HG02642 (cell line): ENCODE measurements around the gene SLC39A3.

Source experiments
- ATAC-seq: cut with Tn5 transposase; IDR thresholded peaks from one replicate; pipeline ENCODE4 v1.9.1; 2021; ENCODE audit warnings: mild to moderate bottlenecking; ENCODE audit not compliant: unreplicated experiment, poor library complexity

SLC39A3 gene

DNA sequence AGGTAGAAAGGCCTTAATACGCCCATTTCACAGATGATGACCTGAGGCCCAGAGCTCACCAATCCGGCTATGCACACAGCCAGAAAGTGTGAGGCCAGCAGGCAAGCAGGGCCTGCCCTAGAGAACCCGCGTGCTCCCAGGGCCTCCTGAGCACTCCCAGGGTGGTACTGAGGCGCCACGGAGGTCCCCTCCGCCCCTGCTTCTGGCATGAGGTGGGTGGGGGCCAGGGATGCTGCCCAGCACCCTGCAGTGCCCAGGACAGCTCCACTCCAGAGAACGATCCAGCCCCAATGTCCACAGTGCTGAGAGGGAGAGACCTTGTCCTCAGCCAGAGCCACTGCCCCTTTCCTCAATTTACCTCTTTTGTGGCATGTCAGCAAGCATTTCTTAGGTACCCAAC is 29.4 kb upstream of the SLC39A3 start:
- ATAC-seq, result no peak

DNA sequence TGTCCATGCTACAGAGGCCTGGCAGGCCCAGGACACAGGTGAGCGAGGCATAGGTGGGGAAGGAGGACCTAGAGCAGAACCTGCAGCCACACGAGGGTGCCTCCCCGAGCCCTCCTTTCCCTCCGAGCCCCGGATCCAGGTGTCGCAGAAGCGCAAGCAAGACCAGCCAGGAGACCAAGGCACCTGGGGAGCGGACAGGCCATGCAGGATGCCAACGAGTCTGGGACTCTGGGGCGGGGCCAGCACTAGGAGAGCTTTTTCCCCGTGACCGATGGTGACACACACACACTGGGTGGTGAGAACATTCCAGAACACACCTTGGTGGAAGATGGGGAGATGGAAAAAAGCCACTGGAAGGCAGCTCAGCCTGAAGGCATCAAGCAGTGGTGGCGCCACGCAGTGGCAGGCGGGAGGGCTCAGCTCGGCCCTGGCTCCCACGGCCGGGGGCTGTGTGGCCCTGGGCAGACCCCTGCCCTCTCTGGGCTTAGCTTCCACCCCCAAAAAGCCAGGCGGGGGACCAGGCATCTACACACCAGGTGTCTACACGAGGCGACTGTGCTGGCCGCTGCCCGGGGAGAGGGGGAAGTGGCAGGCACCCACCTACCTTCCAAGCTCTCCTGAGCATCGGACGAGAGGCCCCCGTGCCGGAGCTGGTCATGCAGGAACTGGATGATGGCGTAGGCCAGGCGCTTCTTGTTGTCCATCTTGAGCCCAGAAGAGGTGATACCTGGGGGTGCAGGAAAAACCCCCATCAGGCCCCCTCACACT is 28.7 kb upstream of the SLC39A3 start:
- no peak for ATAC-seq

DNA sequence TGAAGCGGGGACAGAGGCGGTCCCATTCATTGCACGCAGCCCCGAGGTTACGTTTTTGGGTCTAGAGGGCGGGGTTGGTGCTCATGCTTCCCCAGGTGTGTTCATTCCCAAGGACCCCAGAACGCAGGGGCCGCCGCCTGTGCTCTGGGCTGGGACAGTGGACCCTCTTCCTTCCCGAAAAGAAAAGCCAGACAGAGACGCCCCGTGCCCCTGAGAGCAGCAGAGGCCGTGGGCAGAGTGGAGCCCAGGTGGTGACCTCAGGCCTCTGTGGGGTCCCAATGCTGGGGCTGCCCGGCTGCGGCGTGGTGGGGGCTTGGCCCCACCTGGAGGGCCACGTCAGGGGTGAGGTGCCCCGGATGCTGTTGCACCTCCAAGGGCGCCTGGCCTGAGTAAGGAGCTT is 27.9 kb upstream of the SLC39A3 start:
- ATAC-seq, result no peak

DNA sequence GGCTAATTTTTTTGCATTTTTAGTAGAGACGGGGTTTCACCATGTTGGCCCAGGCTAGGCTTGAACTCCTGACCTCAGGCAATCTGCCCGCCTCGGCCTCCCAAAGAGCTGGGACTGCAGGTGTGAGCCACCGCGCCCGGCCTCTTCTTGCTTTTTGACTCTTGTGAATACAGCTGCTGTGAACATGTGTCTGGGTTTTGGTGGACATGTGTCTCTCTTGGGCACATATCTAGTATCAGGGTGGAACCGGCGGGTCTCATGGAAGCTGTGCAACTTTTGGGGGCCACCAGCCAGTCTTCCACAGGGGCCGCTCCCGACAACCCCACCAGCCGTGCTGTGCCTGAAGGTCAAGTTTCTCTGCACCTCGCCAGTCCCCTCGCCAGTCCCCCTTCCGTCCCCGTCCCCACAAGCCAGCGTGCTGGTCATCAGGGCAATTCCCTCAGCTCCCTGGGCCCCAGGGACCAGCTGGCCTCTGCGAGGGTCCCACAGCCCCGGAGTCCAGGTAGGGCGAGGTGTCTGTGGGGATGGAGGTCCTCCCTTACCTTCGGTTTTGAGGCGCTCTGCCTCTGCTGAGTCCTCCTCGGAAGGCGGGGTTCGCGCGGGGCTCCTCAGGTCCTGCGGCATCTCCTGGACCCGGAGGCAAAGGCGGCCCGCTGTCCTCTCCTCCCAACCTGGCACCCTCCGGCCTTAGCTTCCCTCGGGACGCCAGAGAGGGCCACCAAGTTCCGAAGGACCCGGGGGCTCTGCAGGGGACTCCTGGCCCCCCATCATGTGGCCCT is 27.0 kb upstream of the SLC39A3 start:
- no peak for ATAC-seq

DNA sequence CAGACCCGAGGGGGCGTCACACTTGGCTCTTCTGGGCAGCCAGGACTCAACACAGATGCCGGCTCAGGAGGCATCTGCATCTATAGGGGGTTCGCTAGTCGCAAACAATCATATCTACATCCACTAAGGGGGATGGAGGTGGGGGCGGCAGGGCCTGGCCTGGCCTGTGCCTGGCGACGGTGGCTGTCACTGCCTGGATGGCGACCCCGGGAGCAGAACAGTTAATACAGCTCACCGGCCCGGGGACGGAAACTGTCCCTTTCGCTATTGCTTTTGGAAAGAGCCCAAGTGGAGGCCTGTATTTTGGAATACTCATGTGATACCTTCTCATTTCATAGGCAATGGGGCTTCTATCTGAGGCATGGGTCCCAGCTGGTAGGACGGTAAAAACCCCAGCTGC is 25.6 kb upstream of the SLC39A3 start:
- no peak for ATAC-seq

DNA sequence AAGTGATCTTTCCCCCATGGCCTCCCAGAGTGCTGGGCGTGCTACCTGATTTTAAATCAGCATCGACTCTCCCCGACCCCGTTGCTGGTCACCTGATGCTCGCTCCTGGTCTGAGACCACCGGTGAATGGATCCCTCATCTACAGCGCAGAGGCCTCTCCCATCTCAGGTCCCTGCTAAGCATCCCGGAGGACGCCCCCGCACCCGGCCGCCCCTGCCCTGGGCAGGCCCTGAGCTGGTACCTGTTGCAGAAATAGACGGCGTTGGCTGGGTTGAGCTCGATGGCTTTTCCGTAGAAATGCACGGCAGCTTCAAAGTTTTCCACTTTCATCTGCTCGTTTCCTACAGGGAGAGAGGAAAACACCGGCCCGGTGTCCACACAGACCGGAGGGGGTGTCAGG is 25.1 kb upstream of the SLC39A3 start:
- ATAC-seq, result no peak

DNA sequence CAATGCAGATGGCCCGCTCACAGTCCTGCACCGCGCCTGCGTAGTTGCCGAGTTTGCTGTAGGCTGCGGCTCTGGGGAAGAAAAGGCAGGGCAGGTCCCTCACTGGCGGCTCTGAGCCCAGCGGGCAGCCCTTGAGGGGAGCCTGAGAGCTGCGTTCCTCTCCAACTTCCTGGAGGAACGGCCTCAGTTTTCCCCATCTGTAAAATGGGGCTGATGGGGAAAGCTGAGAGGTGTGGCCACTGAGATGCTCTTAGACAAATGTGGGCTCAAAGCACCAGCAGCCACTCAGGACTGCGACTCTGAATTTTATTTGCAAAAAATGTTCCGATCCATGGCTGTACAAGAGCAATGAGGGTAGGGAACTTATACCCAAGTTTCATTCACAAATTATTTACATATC is 23.9 kb upstream of the SLC39A3 start:
- no peak for ATAC-seq

DNA sequence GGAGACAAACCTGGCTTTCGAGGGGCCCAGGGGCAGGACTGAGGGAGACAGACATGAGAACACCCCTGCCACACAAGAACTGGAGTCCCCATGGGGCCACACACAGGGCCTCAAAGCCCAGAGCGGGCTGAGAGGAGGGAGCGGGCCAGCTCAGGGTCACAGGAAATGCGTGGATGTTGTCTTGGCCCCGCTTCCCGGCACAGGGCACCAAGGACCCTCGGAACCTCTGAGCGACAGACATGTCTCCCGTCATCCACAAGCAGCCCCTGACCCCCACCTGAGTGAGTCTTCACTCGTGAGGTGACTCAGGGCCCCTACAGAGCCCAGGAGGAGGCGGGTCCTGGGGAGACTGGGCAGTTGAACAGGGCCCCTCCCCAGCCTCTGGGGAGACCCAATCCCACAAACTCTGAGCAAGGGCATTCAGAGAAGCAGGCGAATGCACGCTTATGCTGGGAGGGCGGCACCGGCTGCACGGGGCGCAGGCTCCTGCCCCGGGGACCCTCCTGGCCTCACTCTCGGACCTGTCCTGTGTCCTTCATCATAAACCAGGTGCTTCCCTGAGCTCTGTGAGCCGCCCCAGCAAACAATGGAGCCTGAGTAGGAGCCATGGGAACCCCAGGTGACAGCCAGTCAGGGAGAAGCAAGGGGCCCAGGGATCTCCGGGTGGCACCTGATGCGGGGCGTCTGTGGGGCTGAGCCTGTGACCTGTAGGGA is 23.1 kb upstream of the SLC39A3 start:
- no peak for ATAC-seq

DNA sequence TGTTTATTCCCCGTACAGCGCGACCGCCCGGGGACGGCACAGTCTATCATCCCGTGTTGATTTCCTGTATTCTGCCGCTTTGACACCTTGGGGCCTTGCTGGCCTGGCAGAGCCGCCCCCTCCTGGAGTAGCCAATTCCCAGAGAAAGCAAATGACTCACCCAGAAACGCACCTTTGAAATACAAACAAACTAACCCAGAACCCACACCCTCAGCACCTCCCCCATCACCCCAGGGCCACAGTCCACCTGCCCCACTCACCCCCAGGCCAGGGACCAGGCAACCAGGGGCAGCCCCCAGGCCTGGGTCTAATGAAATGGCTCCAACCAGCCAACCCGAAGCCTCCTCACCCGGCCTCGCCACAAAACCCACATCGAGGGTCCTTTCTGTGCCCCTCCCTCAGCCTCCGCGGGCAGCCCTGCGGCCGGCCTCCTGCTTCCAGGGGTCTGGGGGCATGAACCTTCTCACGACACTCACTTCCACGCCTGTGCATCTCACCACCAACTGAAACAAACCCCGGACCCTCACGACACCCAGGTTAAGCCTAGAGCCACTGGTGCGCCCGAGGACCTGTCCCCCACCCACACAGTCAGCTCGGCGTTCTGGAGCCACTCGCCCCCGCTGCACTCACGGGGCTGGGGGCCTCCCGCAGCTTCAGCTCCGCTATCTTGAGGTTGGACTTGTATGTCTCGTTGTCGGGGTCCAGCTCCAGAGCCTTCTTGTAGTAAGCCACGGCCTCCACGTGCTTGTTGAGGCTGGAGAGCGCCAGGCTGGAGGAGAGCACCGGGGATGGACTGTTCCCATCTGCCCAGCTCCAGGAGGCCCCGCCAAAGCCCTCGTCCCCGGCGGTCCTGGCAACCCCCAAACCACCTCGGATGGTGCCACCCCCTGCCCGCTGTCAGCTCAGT is 22.3 kb upstream of the SLC39A3 start:
- no peak for ATAC-seq

DNA sequence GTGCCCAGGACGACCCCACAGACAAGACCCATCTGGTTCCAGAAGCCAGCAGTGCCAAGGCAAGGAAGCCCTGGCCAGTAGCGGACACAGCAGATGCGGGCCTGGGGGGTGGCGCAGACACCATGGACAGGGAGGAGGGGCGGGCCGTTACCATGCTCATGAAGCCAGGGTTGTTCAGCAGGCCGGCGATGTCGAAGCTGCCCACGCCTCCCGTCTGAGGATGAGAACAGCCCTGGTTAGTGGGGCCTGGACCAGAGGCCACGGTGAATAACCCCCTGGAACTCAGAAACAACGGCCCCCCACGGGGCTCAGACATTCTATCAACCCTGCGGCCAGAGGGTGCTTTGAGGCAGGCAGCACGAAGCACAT is 21.5 kb upstream of the SLC39A3 start:
- no peak for ATAC-seq

DNA sequence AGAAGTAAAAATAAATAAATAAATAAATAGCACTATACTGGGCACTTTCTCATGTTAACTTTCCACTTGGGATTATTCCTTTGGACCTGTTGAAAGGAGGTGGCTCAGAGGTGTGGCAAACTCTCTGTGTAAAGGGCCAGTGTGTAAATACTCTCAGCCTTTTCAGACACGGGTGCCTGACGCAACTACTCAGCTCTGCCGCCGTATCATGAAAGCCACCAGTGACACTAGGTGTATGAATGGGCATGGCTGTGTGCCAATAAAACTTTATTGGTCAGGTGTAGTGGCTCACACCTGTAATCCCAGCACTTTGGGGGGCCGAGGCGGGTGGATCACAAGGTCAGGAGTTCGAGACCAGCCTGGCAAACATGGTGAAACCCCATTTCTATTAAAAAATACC is 20.1 kb upstream of the SLC39A3 start:
- no peak for ATAC-seq

DNA sequence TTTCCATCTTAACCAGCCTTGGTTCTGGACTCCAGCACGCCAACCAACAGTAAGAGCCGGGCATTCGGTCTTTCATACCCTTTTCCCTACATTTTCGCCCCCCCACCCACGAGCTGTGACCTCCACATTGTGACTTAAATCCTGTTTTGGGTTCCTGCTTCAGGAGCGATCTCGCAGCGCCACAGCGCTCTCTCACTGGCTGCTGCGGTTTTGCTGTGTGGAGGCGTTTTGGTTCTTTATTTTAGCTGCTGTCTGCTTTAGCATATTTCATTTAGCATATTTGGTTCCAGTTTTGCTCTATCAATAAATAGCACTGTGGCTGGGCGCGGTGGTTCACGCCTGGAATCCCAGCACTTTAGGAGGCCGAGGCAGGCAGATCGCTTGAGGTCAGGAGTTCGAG is 19.5 kb upstream of the SLC39A3 start:
- no peak for ATAC-seq

DNA sequence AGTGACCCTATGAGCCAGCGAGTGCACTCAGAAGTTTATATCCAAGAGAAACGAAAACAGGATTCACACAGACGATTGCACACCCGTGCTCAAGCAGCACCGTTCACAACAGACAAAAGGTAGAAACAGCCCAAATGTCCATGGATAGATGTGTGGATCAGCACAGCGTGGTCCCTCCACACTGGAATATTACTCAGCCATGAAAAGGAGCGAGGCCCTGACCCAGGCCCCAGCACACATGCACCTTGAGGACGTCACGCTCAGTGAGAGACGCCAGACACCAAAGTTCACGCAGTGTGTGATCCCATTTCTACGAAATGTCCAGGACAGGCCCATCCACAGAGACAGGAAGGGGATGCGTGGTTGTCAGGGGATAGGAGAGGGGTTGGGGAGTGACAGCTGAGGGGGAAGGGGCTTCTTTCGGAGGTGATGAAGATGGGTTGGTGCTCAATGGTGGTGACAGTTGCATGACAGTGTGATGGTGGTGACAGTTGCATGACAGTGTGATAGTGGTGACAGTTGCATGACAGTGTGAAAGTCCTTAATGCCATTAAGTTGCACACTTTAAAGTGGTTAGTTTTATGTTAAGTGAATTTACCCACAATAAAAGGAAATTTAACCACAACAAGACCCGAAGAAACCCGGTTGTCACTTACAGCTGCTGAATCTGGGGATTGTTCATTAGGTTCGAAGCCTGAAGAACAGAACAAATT is 18.9 kb upstream of the SLC39A3 start:
- no peak for ATAC-seq

DNA sequence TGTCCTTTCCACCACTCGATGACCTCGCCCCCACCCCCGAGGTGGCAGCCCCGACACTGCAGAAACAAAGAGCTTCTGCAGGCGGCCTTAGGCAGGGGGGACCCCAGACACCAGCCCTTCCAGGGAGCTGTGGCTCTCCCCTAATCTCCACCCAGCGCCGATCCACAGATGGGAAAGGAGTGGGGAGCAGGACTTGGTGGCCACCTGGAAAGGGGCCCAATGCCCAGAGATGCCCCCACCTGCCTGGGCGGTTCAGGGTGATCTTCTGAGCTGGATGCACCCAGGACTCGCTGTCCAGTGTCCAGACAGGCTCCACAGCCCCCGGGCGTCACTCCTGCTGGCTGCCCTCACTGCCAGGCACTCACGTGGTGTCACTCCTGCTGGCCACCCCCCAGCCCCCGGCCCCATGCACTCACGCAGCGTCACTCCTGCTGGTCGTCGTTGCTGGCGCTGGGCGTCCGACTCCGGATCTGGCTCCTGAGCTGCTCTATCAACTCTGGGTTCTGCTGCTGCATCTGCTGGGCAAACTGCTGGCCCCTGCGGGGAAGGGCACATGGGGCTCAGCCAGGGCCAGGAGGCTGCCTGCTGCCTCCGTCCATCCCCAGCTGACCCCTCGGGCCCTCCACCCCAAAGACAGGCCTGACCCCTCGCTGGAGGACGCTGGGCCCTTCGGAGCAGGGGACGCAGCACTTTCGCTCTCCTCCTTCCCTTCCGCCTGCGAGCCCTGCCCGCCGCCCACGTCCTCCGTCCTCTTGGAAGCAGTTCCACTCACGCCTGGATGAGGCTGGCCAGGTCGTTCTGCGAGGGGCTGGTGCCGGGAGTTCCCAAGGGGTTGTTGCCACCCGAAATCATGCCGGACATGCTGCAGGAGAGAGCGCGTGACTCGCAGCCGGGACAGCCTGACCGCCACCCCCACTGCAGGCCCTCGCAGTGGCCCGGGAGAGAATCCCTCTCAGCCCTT is 17.4 kb upstream of the SLC39A3 start:
- ATAC-seq, result no peak

DNA sequence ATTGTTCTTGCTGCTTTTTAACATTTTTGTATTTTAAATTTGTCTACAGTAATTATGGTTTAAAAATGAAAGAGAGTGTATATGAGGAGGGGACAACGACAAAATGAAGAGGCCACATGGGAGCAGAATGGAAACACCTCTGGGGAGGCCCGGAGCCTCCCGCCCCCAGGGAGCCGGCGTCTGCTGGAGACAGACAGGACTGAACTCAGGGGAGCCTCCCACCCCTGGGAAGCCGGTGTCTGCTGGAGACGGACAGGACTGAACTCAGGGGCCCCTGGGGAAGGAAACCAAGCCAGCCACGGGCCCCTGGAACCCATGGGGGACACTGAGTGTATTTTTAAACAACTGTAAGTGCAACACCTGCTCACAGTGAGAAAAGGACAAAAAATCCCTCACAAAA is 16.7 kb upstream of the SLC39A3 start:
- ATAC-seq, result no peak

DNA sequence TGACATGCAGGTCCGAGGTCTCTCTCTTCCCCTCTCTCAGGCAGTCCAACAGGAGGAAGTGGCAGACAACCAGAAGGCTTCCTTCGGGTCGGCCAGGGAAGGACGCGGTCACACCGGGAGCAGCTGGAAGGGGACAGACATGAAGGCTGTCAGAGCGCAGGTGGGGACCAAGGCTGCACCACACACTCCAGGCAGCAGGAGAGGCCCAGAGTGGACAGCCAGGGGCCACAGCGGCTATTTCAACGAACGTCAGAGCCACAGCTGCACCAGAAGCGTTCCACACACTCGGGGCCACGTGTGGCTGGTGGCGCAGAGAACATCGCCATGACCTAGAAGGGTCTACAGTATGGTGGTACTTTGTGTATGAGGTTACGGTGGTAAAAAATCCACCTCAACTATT is 16.0 kb upstream of the SLC39A3 start:
- no peak for ATAC-seq

DNA sequence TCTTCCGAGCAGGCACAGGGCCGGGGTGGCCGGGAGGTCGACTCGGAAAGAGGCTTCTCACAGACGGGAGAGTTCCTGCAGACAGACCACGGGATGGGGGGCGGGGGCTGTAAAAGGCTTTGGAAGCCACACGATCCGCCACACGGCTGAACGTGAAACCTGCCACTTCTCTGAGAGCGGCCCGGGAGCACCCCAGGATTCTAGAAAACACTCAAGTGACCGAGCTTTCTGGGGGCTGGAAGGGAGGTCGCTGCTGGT is 15.6 kb upstream of the SLC39A3 start:
- no peak for ATAC-seq

DNA sequence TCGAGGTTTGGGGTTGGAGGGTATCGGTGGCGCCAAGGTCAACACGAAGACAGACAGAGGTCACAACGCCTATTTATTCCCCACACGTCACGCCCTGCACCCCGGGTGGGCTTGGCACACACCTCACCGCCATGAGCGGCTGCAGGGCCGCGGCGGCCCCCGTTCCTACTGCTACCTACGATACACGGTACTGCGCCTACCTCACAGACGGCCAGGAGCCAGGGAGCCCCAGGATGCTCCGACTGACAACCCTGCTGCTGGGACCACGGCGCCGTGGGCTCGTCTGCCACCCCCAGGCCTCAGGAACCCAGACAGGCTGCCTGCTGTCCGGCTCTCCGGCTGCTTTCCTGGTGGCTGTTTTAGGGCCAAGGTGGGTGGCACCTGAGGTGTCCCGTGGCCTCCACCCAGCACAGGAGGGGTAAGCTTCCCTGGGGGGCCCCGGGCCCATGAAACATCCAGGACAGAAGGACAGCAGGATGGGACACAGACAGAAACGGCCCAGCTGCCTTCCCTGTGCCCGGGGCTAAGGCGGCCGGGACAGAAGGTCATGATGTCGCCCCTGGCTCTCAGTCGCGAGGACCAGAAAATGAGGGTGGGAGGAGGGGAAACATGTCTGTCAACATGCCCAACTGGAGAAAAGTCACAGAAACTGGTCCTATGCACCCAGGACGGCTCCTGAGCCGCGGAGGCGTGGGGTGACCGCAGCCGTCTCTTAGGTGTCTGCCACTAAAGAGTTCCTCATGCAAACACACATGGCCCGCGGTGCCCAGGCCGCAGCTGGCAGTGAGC is 15.0 kb upstream of the SLC39A3 start:
- no peak for ATAC-seq
